ENCODE data around the gene ZNF575.

ZNF575 gene

DNA sequence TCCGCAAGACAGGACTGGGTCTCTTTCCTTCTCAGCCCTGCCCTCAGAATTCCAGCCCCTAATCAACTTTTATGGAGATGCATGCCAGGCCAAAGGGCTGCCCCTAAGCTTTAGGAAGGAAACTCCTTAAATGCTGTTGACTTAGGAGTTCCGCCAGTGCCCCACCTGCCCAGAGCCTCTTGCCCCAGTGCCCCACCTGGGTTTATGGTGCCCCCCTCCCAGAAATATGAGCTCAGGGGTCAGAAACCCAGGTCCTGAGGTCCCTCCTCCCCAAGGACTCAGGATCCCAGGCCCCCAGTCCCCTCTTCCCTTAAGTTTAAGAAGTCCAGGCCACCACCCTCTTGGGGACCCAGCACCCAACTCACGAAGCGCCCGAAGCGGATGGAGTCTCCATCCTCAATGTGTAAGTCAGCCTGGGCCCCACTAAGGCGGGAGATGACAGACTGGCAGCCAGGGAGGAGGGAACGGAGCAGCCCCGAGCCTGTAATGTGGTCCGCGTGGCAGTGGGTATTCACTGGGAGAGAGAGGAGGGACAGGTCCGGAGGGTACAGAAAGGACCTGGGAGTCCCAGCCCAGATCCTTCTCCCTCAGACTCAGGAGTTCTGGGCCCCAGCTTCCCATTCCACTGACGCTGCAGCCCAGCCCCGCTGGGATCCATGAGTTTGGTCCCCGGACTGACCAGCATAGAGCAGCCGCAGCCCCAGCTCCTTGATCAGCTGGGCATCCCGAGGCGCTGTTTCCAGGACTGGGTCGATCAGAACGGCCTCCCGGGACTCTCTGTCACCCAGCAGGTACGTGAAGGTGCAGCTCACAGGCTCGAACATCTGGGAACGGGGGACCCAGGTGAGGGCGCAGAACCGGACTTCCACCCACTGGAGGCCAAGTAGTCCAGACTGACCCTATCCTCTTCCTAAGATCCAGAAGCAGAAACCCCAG is 6.9 kb upstream of the ZNF575 start:
- Histone ChIP-seq H3K27ac (ENCODE audit: low read depth, low read length) (peak overlapping the region; percentile 73), H3K4me1 (ENCODE audit: control insufficient read depth in 1 of 2, insufficient read depth in 2 of 2, low read length in 2 of 2) (peaks cover 13 to 21% of the 10 kb centered on the region in 2 donors), H3K9me3 (ENCODE audit: control insufficient read depth in 1 of 2, low read length in 2 of 2) (no peaks in the 10 kb centered on the region)

GRCh38 chr19:43526884-43527859 is 5.8 kb upstream of the ZNF575 start, which contains the start of gene ETHE1:
ETHE1 (minus strand) TSS chr19:43527201; CDS start chr19:43527177, 24 bp downstream.
- Histone ChIP-seq H3K9ac (ENCODE audit: low read depth in 1 of 2, low read length in 2 of 2) (peak within 1 kb of the TSS; percentile 58 to 89), H3K9me3 (ENCODE audit: control insufficient read depth in 1 of 2, low read length in 2 of 2) (no peaks in the 10 kb centered on the region), H3K27me3 (ENCODE audit: control insufficient read depth in 1 of 2, insufficient read depth in 2 of 2, low read length in 2 of 2) (no peaks in the 10 kb centered on the region), H3K4me3 (ENCODE audit: low read depth in 1 of 2, low read length in 2 of 2) (peak within 1 kb of the TSS; percentile 91 to 97), H3K4me1 (ENCODE audit: control insufficient read depth in 1 of 2, insufficient read depth in 2 of 2, low read length in 2 of 2) (peaks cover 14 to 22% of the 10 kb centered on the region in 2 donors), H3K27ac (ENCODE audit: low read depth, low read length) (peak within 1 kb of the TSS; percentile 73), H3K36me3 (ENCODE audit: control insufficient read depth in 1 of 2, insufficient read depth in 2 of 2, low read length in 2 of 2) (peaks cover 0 to 6% of the 10 kb centered on the region in 2 donors)

More for the DNA sequence above, 6.9 kb upstream of the ZNF575 start:
- Histone ChIP-seq H3K9ac (ENCODE audit: low read depth in 1 of 2, low read length in 2 of 2) (peak overlapping the region; percentile 58 to 89), H3K27me3 (ENCODE audit: control insufficient read depth in 1 of 2, insufficient read depth in 2 of 2, low read length in 2 of 2) (no peaks in the 10 kb centered on the region), H3K36me3 (ENCODE audit: control insufficient read depth in 1 of 2, insufficient read depth in 2 of 2, low read length in 2 of 2) (peaks cover 0 to 8% of the 10 kb centered on the region in 2 donors), H3K4me3 (ENCODE audit: low read depth in 1 of 2, low read length in 2 of 2) (peak overlapping the region; percentile 91 to 97)

DNA sequence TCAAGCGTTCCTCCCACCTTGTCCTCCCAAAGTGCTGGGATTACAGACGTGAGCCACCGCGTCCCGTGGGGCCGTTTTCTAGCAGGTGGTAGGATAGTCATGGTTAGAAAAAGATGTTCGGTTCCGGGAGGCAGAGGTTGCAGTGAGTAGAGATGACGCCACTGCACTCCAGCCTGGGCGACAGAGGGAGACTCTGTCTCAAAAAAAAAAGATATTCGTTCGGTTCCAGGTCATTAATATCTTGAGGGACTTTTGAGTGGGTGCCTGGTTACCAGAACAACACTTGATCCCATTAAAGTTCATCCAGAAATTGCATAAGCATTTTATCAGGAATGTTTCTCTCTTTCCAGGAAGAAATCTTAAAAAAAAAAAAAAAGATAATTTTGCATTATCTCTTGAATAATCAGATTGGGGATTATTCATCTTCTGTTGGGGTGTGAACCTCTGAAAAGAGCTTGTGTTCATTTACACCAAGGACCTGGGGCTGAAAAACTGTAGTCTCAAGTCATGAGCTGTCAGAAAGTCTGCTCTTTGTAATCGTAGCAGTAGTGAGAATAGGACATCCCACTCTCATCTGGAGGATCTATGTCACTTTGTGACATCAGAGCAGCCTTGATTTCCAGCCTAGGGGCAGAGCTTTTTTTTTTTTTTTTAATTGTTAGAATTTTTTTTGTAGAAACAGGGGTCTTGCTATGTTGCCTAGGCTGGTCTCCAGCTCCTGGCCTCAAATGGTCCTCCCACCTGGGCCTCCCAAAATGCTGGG is 4.9 kb upstream of the ZNF575 start:
- H3K4me3 ChIP-seq (ENCODE audit: low read depth in 1 of 2, low read length in 2 of 2) = peak overlapping the region; percentile 8 to 91
- H3K9ac ChIP-seq (ENCODE audit: low read depth in 1 of 2, low read length in 2 of 2) = no peak overlapping the region
- H3K27ac ChIP-seq (ENCODE audit: low read depth, low read length) = peak overlapping the region; percentile 10
- no peaks in the 10 kb centered on the region for H3K27me3 ChIP-seq (ENCODE audit: control insufficient read depth in 1 of 2, insufficient read depth in 2 of 2, low read length in 2 of 2)
- peaks cover 21 to 28% of the 10 kb centered on the region in 2 donors for H3K4me1 ChIP-seq (ENCODE audit: control insufficient read depth in 1 of 2, insufficient read depth in 2 of 2, low read length in 2 of 2)
- no peaks in the 10 kb centered on the region for H3K9me3 ChIP-seq (ENCODE audit: control insufficient read depth in 1 of 2, low read length in 2 of 2)
- peaks cover 0 to 1% of the 10 kb centered on the region in 2 donors for H3K36me3 ChIP-seq (ENCODE audit: control insufficient read depth in 1 of 2, insufficient read depth in 2 of 2, low read length in 2 of 2)

- peaks cover 8 to 15% of the 10 kb centered on the region in 2 donors for H3K4me1 ChIP-seq (ENCODE audit: control insufficient read depth in 1 of 2, insufficient read depth in 2 of 2, low read length in 2 of 2)
- no peaks in the 10 kb centered on the region for H3K27me3 ChIP-seq (ENCODE audit: control insufficient read depth in 1 of 2, insufficient read depth in 2 of 2, low read length in 2 of 2)
- H3K27ac ChIP-seq (ENCODE audit: low read depth, low read length) = peak overlapping the region; percentile 89
- H3K36me3 ChIP-seq (ENCODE audit: control insufficient read depth in 1 of 2, insufficient read depth in 2 of 2, low read length in 2 of 2) = no peaks in the 10 kb centered on the region
- peak overlapping the region; percentile 86 to 90 for H3K4me3 ChIP-seq (ENCODE audit: low read depth in 1 of 2, low read length in 2 of 2)
- no peaks in the 10 kb centered on the region for H3K9me3 ChIP-seq (ENCODE audit: control insufficient read depth in 1 of 2, low read length in 2 of 2)
- H3K9ac ChIP-seq (ENCODE audit: low read depth in 1 of 2, low read length in 2 of 2) = peak overlapping the region; percentile 70 to 82
These were observed 422 bp upstream of the ZNF575 start for GRCh38 chr19:43532571-43532961.

GRCh38 chr19:43533546-43534304 is 737 bp downstream of the ZNF575 start:
- peaks cover 5 to 9% of the 10 kb centered on the region in 2 donors for H3K36me3 ChIP-seq (ENCODE audit: control insufficient read depth in 1 of 2, insufficient read depth in 2 of 2, low read length in 2 of 2)
- H3K9ac ChIP-seq (ENCODE audit: low read depth in 1 of 2, low read length in 2 of 2) = peak overlapping the region; percentile 70 to 82
- H3K4me1 ChIP-seq (ENCODE audit: control insufficient read depth in 1 of 2, insufficient read depth in 2 of 2, low read length in 2 of 2) = peaks cover 8 to 15% of the 10 kb centered on the region in 2 donors
- H3K27me3 ChIP-seq (ENCODE audit: control insufficient read depth in 1 of 2, insufficient read depth in 2 of 2, low read length in 2 of 2) = no peaks in the 10 kb centered on the region
- peak overlapping the region; percentile 86 to 90 for H3K4me3 ChIP-seq (ENCODE audit: low read depth in 1 of 2, low read length in 2 of 2)
- H3K27ac ChIP-seq (ENCODE audit: low read depth, low read length) = peak overlapping the region; percentile 89
- H3K9me3 ChIP-seq (ENCODE audit: control insufficient read depth in 1 of 2, low read length in 2 of 2) = peaks cover 0 to under 1% of the 10 kb centered on the region in 2 donors

DNA sequence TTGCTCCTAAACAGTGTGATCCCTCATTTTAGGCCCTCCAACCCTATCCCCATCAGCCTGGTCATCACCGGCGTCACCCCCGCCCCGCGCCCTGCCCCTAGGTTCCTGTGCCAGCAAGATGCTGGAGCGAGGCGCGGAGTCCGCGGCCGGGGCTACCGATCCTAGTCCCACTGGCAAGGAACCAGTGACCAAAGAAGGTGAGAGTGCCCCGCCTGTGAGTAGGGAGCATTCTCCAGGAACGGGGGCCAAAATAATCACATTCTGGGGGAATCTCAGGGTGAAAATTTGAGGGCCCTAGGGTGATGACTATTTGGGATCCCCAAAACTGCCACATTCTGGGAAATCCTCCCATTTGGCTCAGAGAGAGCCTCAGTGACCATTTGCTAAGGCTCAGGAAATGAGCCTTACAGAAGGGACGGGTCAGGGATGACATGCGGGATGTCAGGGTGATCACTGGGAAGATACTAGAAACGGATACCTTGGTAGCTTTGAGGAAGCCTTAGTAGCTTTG is 1.4 kb downstream of the ZNF575 start:
- Histone ChIP-seq H3K27ac (ENCODE audit: low read depth, low read length) (no peak overlapping the region), H3K9me3 (ENCODE audit: control insufficient read depth in 1 of 2, low read length in 2 of 2) (peaks cover 0 to 7% of the 10 kb centered on the region in 2 donors), H3K27me3 (ENCODE audit: control insufficient read depth in 1 of 2, insufficient read depth in 2 of 2, low read length in 2 of 2) (no peaks in the 10 kb centered on the region), H3K4me3 (ENCODE audit: low read depth in 1 of 2, low read length in 2 of 2) (peak overlapping the region; percentile 86 to 90), H3K4me1 (ENCODE audit: control insufficient read depth in 1 of 2, insufficient read depth in 2 of 2, low read length in 2 of 2) (peaks cover 8 to 15% of the 10 kb centered on the region in 2 donors), H3K36me3 (ENCODE audit: control insufficient read depth in 1 of 2, insufficient read depth in 2 of 2, low read length in 2 of 2) (peaks cover 7 to 16% of the 10 kb centered on the region in 2 donors), H3K9ac (ENCODE audit: low read depth in 1 of 2, low read length in 2 of 2) (peak overlapping the region in 1 of 2 donors; percentile 82)

GRCh38 chr19:43534816-43535761 is 2.1 kb downstream of the ZNF575 start:
- H3K4me3 ChIP-seq (ENCODE audit: low read depth in 1 of 2, low read length in 2 of 2) = no peak overlapping the region
- peaks cover 9 to 18% of the 10 kb centered on the region in 2 donors for H3K36me3 ChIP-seq (ENCODE audit: control insufficient read depth in 1 of 2, insufficient read depth in 2 of 2, low read length in 2 of 2)
- peaks cover 8 to 15% of the 10 kb centered on the region in 2 donors for H3K4me1 ChIP-seq (ENCODE audit: control insufficient read depth in 1 of 2, insufficient read depth in 2 of 2, low read length in 2 of 2)
- no peak overlapping the region for H3K9ac ChIP-seq (ENCODE audit: low read depth in 1 of 2, low read length in 2 of 2)
- no peaks in the 10 kb centered on the region for H3K27me3 ChIP-seq (ENCODE audit: control insufficient read depth in 1 of 2, insufficient read depth in 2 of 2, low read length in 2 of 2)
- H3K9me3 ChIP-seq (ENCODE audit: control insufficient read depth in 1 of 2, low read length in 2 of 2) = peaks cover 0 to 7% of the 10 kb centered on the region in 2 donors
- no peak overlapping the region for H3K27ac ChIP-seq (ENCODE audit: low read depth, low read length)

- Histone ChIP-seq H3K27me3 (ENCODE audit: control insufficient read depth in 1 of 2, insufficient read depth in 2 of 2, low read length in 2 of 2) (no peaks in the 10 kb centered on the region), H3K27ac (ENCODE audit: low read depth, low read length) (no peak overlapping the region), H3K36me3 (ENCODE audit: control insufficient read depth in 1 of 2, insufficient read depth in 2 of 2, low read length in 2 of 2) (peaks cover 18 to 43% of the 10 kb centered on the region in 2 donors), H3K4me1 (ENCODE audit: control insufficient read depth in 1 of 2, insufficient read depth in 2 of 2, low read length in 2 of 2) (peaks cover 0 to 4% of the 10 kb centered on the region in 2 donors), H3K4me3 (ENCODE audit: low read depth in 1 of 2, low read length in 2 of 2) (no peak overlapping the region), H3K9ac (ENCODE audit: low read depth in 1 of 2, low read length in 2 of 2) (no peak overlapping the region), H3K9me3 (ENCODE audit: control insufficient read depth in 1 of 2, low read length in 2 of 2) (peaks cover 0 to 7% of the 10 kb centered on the region in 2 donors)
These were observed 5.9 kb downstream of the ZNF575 start for GRCh38 chr19:43538922-43539321.
